ENCODE results near the gene CACNA1C.
"Not testable (repeated sequence)": the region's sequence is repeated elsewhere in the genome, so short reads cannot be mapped to it uniquely, and the experiment has no call there.

Gene CACNA1C

GRCh38 chr12:2490831-2491230 is 438.0 kb downstream of the CACNA1C start:
- Histone ChIP-seq H3K36me3 (ENCODE audit: control insufficient read depth, low read length) (no peaks in the 10 kb centered on the region), H3K79me2 (ENCODE audit: control insufficient read depth, low read length) (no peaks in the 10 kb centered on the region)

GRCh38 chr12:2491349-2491748 is 438.6 kb downstream of the CACNA1C start:
- not testable (repeated sequence) for H3K9me2 ChIP-seq (replicated peaks; ENCODE audit: control insufficient read depth, low read length); H3K4me1 ChIP-seq (ENCODE audit: control insufficient read depth, low read length); H3K9me3 ChIP-seq (ENCODE audit: control insufficient read depth, insufficient read depth, low read length); H3F3A ChIP-seq (ENCODE audit: control insufficient read depth, insufficient read depth); H3K4me2 ChIP-seq (ENCODE audit: low read length); H3K79me2 ChIP-seq (ENCODE audit: control insufficient read depth, low read length); H3K36me3 ChIP-seq (ENCODE audit: control insufficient read depth, low read length); H4K20me1 ChIP-seq (ENCODE audit: control insufficient read depth, insufficient read depth, low read depth, low read length); H3K4me3 ChIP-seq (ENCODE audit: low read length); H3K27ac ChIP-seq (ENCODE audit: low read depth, low read length)
- peaks cover 31% of the 10 kb centered on the region for H3K27me3 ChIP-seq (ENCODE audit: control insufficient read depth, low read length)

More at GRCh38 chr12:2490831-2491230, 438.0 kb downstream of the CACNA1C start:
- no peaks in the 10 kb centered on the region for H3K9me2 ChIP-seq (replicated peaks; ENCODE audit: control insufficient read depth, low read length)
- peaks cover 31% of the 10 kb centered on the region for H3K27me3 ChIP-seq (ENCODE audit: control insufficient read depth, low read length)
- no peak overlapping the region for H3K4me2 ChIP-seq (ENCODE audit: low read length)
- TF ChIP-seq EZH2phosphoT487 (IDR thresholded peaks at IDR 0.05; ENCODE audit: borderline replicate concordance, low read length) = no peak
- no peak for TF ChIP-seq CTCF (IDR thresholded peaks at IDR 0.05; ENCODE audit: low read depth, low read length, poor library complexity, severe bottlenecking)
- H3K4me3 ChIP-seq (ENCODE audit: low read length) = no peak overlapping the region
- H4K20me1 ChIP-seq (ENCODE audit: control insufficient read depth, insufficient read depth, low read depth, low read length) = no peaks in the 10 kb centered on the region
- no peaks in the 10 kb centered on the region for H3K4me1 ChIP-seq (ENCODE audit: control insufficient read depth, low read length)
- H3K27ac ChIP-seq (ENCODE audit: low read depth, low read length) = no peak overlapping the region
- no peaks in the 10 kb centered on the region for H3F3A ChIP-seq (ENCODE audit: control insufficient read depth, insufficient read depth)
- H3K9me3 ChIP-seq (ENCODE audit: control insufficient read depth, insufficient read depth, low read length) = no peaks in the 10 kb centered on the region

GRCh38 chr12:2492236-2492635 is 439.4 kb downstream of the CACNA1C start:
- Histone ChIP-seq H3K9me3 (ENCODE audit: control insufficient read depth, insufficient read depth, low read length) (no peaks in the 10 kb centered on the region), H3F3A (ENCODE audit: control insufficient read depth, insufficient read depth) (no peaks in the 10 kb centered on the region), H3K27ac (ENCODE audit: low read depth, low read length) (no peak overlapping the region), H3K9me2 (replicated peaks; ENCODE audit: control insufficient read depth, low read length) (no peaks in the 10 kb centered on the region), H3K36me3 (ENCODE audit: control insufficient read depth, low read length) (no peaks in the 10 kb centered on the region), H3K4me3 (ENCODE audit: low read length) (no peak overlapping the region), H3K4me2 (ENCODE audit: low read length) (no peak overlapping the region), H3K27me3 (ENCODE audit: control insufficient read depth, low read length) (peaks cover 25% of the 10 kb centered on the region), H3K79me2 (ENCODE audit: control insufficient read depth, low read length) (no peaks in the 10 kb centered on the region), H4K20me1 (ENCODE audit: control insufficient read depth, insufficient read depth, low read depth, low read length) (no peaks in the 10 kb centered on the region), H3K4me1 (ENCODE audit: control insufficient read depth, low read length) (no peaks in the 10 kb centered on the region)
- TF ChIP-seq EZH2phosphoT487 (IDR thresholded peaks at IDR 0.05; ENCODE audit: borderline replicate concordance, low read length) = no peak
- no peak for TF ChIP-seq CTCF (IDR thresholded peaks at IDR 0.05; ENCODE audit: low read depth, low read length, poor library complexity, severe bottlenecking)

GRCh38 chr12:2493086-2493485 is 440.3 kb downstream of the CACNA1C start:
- Histone ChIP-seq H3K27ac (ENCODE audit: low read depth, low read length) (no peak overlapping the region), H4K20me1 (ENCODE audit: control insufficient read depth, insufficient read depth, low read depth, low read length) (no peaks in the 10 kb centered on the region), H3K9me3 (ENCODE audit: control insufficient read depth, insufficient read depth, low read length) (no peaks in the 10 kb centered on the region), H3K4me1 (ENCODE audit: control insufficient read depth, low read length) (no peaks in the 10 kb centered on the region), H3K36me3 (ENCODE audit: control insufficient read depth, low read length) (no peaks in the 10 kb centered on the region), H3K4me2 (ENCODE audit: low read length) (no peak overlapping the region), H3F3A (ENCODE audit: control insufficient read depth, insufficient read depth) (no peaks in the 10 kb centered on the region), H3K27me3 (ENCODE audit: control insufficient read depth, low read length) (peaks cover 26% of the 10 kb centered on the region), H3K4me3 (ENCODE audit: low read length) (no peak overlapping the region), H3K9me2 (replicated peaks; ENCODE audit: control insufficient read depth, low read length) (no peaks in the 10 kb centered on the region), H3K79me2 (ENCODE audit: control insufficient read depth, low read length) (no peaks in the 10 kb centered on the region)
- TF ChIP-seq EZH2phosphoT487 (IDR thresholded peaks at IDR 0.05; ENCODE audit: borderline replicate concordance, low read length) = no peak
- TF ChIP-seq CTCF (IDR thresholded peaks at IDR 0.05; ENCODE audit: low read depth, low read length, poor library complexity, severe bottlenecking) = no peak

Data from DOHH2 (cell line).